ENCODE data around the gene PPP1R15B.

DNA sequence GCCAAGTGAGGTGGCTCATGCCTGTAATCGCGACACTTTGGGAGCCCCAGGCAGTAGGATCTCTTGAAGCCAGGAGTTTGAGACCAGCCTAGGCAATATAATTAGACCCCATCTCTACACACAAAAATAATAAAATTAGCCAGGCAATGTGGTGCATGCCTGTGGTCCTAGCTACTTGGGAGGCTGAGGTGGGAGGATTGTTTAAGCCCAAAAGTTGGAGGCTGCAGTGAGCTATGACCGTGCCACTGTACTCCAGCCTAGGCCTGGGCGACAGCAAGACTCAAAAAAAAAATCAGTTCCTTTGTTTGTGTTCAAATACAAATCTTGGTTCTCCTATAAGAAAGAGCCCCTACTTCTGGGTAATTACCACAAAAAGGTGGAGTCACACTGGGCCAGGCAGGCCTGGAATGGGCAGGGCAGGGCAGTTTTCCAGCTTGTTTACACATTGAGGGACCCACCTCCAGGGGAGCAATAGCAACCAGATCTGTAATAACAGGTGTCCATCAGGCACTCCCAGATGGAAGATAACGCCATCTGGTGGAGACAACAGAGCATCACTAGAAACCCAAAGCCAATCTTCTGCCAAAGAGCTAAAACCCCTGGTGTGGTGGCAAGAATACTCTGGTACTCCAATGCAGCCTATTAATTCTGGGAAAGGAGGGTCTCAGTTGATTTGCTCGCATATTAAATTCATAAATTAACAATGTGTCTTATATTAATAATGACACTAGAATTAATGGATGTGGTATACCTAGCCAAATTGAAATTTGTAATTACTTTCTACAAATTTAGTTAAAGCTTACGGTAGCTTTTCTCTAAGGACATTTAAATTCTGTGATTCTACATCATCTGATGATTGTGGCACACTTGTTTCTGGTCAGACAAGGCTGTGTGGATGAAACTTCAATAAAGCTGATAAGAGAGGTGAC lies 13.2 kb downstream of the PPP1R15B start:
- TF ChIP-seq, protein P1, sequence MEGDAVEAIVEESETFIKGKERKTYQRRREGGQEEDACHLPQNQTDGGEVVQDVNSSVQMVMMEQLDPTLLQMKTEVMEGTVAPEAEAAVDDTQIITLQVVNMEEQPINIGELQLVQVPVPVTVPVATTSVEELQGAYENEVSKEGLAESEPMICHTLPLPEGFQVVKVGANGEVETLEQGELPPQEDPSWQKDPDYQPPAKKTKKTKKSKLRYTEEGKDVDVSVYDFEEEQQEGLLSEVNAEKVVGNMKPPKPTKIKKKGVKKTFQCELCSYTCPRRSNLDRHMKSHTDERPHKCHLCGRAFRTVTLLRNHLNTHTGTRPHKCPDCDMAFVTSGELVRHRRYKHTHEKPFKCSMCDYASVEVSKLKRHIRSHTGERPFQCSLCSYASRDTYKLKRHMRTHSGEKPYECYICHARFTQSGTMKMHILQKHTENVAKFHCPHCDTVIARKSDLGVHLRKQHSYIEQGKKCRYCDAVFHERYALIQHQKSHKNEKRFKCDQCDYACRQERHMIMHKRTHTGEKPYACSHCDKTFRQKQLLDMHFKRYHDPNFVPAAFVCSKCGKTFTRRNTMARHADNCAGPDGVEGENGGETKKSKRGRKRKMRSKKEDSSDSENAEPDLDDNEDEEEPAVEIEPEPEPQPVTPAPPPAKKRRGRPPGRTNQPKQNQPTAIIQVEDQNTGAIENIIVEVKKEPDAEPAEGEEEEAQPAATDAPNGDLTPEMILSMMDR (conservative IDR thresholded peaks at IDR 0.05; ENCODE audit: low read length), result peak; percentile 96
- TF ChIP-seq EZH2phosphoT487 (IDR thresholded peaks at IDR 0.05; ENCODE audit: borderline replicate concordance, low read depth, low read length), result no peak
